Suprapubic skin (tissue), 4 donors: ENCODE data around the gene PDE4C.

Experiments used
- POLR2A ChIP-seq, 2 donors: fragments of 450-650 bp; IDR thresholded peaks; one replicate each; pipeline ENCODE4 v1.6.1; 2017; ENCODE audit warnings: antibody characterized with exemption in 2 of 2, mild to moderate bottlenecking in 2 of 2, moderate library complexity in 2 of 2
- POLR2AphosphoS5 ChIP-seq, 3 donors: sonication (generic); formaldehyde crosslinking; IDR thresholded peaks; one replicate each; pipeline ENCODE4 v1.6.1; 2017; ENCODE audit warnings: antibody characterized with exemption in 3 of 3
- TF ChIP-seq, protein P1 (sequence below), 2 donors: fragments of 200-600 bp in 1 of 2; fragments of 450-650 bp in 1 of 2; sonication (generic) in 1 of 2; IDR thresholded peaks; one replicate each; pipeline ENCODE4 v1.5.1; 2016 to 2019; ENCODE audit warnings: antibody characterized with exemption in 2 of 2, mild to moderate bottlenecking in 1 of 2, moderate library complexity in 1 of 2

- TF ChIP-seq, protein P1, sequence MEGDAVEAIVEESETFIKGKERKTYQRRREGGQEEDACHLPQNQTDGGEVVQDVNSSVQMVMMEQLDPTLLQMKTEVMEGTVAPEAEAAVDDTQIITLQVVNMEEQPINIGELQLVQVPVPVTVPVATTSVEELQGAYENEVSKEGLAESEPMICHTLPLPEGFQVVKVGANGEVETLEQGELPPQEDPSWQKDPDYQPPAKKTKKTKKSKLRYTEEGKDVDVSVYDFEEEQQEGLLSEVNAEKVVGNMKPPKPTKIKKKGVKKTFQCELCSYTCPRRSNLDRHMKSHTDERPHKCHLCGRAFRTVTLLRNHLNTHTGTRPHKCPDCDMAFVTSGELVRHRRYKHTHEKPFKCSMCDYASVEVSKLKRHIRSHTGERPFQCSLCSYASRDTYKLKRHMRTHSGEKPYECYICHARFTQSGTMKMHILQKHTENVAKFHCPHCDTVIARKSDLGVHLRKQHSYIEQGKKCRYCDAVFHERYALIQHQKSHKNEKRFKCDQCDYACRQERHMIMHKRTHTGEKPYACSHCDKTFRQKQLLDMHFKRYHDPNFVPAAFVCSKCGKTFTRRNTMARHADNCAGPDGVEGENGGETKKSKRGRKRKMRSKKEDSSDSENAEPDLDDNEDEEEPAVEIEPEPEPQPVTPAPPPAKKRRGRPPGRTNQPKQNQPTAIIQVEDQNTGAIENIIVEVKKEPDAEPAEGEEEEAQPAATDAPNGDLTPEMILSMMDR (IDR thresholded peaks at IDR 0.05) = no peak
- TF ChIP-seq POLR2A (IDR thresholded peaks at IDR 0.05) (no peak), POLR2AphosphoS5 (IDR thresholded peaks at IDR 0.05) (no peak)
Measured at GRCh38 chr19:18202397-18202777, 23.9 kb downstream of the PDE4C start.
